NCI-H2029 (cell line): ENCODE results near the gene PRR35.
"Not testable (repeated sequence)": the region's sequence is repeated elsewhere in the genome, so short reads cannot be mapped to it uniquely, and the experiment has no call there.

Experiments
- DNase-seq: peaks from one replicate; lab custom pipeline; 2025; lab: John Stamatoyannopoulos, UW

PRR35 gene

DNA sequence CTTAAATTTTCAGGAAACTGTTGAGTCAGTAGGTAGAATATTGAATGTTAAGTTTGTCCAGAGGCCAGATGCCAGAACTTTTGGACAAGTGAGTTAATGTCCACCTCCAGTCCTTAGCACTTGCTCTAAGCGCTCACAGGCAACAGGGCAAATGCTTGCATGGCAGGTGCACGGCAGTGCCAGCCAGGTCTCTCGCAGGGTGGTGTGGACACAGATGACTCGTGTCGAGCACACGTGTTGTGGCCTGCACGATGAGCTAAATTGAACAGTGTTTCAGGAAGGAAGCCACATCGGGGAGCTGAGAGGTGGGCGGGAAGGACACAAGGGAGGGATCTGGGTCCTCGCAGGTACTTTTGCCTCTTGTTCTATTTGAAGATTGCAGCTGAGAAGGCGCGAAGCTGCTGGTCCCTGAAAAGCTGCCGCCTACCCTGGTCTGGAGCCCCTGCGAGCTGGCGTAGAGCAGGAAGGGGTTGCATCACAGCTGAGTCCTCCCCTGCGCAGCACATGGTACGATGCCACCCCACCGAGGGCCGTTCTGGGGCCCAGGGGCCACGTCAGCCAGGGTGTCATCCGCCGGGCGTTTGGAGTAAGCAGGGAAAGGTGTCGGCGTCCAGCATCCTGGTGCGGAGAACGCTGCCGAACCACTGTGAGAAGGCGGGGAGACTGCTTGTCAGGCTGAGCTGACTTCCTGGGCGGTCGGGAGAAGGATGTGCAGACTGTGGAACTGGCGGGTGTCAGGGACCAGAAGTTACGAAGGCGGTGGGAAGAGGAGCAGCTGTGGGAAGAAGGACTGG, 35.9 kb downstream of the PRR35 start:
- no peak for DNase-seq

DNA sequence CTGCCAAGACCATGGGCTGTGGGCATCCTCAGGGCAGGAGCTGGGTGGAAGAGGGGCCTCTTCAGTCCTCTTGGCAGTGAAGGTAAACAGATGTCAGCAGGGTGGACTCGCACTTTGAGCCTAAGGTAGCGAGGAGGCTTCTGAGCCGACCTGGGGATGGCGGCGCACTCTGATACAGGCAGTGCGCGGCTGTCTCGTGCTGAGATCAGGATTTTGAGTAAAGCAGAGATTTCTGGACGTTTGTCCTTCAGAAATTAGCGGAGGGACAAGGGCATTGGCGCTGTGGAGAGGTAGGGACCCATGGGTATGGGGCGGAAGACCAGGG, 36.5 kb downstream of the PRR35 start:
- no peak for DNase-seq

DNA sequence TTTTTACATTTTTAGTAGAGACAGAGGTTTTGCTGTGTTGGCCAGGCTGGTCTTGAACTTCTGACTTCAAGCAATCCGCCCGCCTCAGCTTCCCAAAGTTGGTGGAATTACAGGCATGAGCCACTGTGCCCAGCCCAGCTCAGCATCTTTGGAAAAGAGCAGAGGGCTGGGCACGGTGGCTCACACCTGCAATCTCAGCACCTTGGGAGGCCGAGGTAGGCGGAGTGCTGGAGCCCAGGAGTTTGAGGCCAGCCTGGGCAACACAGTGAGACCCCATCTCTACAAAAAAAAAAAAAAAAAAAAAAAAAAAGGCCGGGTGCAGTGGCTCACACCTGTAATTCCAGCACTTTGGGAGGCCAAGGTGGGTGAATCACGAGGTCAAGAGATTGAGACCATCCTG, 37.5 kb downstream of the PRR35 start:
- DNase-seq = not testable (repeated sequence)

DNA sequence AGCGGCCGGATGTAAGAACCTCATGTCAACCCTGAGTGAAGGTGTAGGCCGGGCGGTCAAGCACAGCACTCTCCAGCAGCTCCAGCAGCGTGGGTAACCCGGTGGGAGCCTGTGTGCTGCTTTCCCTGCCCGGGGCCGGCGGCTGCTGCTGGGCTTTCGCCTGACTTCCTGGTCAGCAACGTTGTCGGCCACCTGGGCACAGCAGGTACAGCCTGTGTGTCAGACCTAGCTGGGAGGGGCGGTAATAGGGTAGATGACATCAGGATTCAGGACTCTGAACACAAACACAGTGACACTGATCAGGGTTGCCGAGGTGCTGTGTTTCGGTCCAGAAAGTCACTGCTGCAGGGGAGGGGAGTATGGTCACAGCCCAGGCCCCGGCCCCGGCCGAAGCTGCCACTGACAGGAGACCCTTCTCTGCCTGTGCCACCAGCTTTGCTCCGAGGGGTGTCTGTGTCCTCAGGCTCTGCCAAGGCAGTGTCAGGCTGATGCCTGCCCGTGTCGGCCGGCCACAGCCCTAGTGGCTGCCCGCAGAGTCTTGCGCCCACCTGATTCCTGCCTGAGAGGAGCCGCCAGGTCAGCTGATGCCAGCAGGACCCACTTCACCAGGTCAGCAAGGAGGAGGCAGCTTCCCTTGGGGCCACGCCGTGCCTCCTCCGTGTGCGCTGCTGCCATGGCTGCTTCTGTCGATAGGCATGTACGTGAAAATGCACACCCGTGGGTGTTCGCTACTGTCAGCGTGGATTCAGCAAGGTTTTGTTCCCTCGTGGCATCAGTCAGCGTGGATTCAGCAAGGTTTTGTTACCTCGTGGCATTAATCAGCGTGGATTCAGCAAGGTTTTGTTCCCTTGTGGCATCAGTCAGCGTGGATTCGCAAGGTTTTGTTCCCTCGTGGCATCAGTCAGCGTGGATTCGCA, 38.9 kb downstream of the PRR35 start:
- no peak for DNase-seq

DNA sequence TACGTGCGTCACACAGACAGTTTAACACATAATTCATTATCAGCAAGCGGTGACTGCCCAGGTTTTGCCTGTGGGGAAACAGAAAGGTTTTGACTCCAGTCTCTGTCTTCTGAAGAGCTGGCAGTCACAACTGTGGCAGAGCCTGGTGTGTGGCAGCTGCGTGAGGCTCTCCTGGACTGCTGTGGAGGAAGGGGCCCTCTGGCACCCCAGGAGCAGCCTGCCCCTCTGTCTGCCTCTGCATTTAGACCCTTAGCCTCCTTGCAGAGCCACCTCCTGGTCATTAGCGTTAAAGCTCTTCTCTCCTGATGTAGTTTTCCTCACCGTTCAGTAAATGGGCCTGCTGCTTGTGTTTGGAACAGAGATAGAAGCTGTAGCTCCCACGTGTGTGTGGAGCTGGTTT, 40.6 kb downstream of the PRR35 start:
- no peak for DNase-seq

DNA sequence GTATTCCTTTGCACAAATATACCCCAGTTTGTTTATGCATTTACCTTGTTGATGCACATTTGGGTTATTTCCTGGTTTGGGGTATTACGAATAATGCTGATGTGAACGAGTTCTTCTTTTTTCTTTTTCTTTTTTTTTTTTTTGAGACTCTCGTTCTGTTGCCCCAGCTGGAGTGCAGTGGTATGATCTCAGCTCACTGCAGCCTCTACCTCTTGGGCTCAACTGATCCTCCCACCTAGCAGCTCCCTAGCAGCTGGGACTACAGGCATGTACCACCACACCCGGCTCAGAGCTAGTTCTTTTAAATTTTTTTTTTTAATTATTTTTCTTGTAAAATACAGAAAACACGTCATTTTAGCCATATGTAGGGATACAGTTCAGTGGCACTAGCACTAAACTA, 43.7 kb downstream of the PRR35 start:
- no peak for DNase-seq

DNA sequence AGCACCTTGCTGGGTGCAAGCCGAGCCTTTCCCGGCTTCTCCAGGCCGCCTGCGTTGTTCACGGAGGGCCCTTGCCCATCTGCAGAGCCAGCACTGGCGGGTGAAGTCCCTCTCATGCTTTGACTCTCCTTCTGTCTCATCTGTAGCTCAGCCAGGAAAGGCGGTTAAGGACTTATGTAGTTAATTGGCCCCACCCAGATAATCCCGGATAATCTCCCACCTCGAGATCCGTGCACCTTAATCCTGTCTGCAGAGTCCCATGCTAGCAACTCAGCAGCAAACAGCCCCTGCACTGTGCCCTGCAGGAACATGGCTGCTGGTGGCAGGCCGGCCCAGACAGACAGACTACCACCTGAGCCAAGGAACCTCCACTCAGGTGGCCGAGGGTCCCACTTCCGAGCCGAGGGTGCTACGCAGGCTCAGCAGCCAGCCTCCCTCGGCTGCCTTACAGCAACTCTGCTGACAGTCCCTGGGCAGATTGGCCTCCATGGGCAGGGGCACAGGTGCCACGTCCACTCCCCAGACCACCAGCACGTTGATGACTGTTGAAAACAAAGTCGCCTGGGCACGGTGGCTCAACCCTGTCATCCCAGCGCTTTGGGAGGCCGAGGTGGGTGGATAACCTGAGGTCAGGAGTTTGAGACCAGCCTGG, 46.6 kb downstream of the PRR35 start:
- no peak for DNase-seq

DNA sequence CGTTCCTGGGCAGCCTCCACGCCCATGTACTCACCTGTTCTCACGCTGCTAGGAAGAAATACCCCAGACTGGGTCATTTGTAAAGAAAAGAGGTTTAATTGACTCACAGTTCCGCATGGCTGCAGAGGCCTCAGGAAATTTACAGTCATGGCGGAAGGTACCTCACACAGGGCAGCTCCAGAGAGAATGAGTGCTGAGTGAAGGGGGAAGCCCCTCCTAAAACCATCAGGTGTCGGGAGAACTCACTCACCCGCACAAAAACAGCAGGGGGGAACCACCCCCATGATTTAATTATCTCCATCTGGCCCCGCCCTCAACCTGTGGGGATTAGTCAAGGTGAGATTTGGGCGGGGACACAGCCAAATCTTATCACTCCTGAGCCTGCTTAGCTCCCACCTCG, 47.8 kb downstream of the PRR35 start:
- DNase-seq = no peak

DNA sequence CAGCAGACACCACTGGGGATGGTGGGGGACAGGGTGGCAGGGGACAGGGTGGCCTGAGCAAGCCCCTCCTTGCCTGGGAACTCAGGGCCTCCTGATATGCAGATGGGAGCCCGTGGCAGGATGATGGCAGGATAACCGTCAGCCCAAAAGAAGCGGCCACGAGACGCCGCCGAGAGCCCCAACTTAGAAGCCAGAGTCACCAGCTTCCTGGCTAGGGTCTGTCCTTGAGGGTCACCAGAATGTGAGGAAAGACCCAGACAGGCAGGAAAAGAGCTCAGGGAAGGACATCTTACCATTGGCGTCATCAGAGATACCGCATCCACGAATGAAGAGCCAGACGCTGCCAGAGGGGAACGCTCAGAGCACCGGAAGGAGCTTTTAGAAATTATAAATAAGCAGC, 49.1 kb downstream of the PRR35 start:
- no peak for DNase-seq

DNA sequence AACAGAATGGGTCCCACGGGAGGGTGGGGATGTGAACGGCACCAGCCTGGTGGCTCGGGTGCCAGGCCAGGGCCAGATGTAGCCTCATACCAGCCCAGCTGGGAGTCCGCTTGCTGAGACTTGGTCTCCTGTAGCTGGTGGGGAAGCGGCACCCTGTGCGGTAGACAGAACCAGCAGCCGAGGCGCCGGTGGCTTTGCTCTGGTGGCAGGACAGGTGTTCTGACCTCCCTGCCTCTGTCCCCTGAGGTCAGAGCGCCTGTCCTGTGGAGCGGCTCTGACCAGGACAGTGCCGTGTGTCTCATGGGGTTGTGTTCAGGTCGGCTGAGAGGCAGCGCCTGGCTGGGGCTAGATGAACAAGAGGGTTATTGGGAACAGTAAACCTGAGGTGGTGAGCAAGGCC, 49.8 kb downstream of the PRR35 start:
- DNase-seq = no peak

DNA sequence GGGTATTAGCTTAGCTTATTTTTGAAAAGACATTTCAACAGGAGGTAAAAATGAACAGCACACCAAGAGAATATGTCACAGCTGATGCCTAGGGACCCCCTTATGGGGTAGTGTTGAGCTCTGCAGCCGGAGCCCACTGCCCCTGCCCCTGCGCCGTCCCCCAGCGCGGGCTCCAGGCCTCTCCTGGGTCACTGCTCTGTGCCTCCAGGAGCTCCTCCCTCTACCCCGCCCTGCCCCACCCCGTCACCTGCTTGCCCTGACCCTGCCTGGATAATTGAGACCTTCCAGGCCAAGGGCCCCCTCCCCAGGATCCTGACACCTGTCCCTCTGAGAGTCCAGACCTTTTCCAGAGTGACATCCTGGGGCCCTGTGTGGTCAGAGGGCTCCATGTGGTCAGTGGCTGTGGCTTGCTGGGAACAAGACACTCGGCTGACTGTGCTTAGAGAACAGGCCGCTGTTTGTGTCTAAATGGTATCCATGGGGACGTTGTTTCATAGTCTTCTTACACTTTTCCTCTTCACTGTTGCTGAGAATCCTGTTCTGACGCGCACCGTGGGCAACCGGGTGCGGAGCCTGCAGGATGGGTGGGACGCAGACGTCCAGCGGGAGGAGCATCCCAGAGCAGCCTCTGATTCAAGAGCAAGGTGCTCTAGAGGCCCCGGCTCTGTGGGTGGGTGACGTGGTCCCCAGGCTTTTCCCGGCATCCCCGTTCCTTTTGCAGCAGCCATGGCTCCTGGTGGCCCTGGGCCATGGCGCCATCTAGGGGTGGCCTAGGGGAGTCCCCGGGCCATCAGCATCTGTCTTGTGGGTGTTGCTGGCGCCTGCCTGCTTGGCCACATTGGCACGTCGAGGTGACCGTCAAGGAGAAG, 50.6 kb downstream of the PRR35 start:
- peak; percentile 24 for DNase-seq

DNA sequence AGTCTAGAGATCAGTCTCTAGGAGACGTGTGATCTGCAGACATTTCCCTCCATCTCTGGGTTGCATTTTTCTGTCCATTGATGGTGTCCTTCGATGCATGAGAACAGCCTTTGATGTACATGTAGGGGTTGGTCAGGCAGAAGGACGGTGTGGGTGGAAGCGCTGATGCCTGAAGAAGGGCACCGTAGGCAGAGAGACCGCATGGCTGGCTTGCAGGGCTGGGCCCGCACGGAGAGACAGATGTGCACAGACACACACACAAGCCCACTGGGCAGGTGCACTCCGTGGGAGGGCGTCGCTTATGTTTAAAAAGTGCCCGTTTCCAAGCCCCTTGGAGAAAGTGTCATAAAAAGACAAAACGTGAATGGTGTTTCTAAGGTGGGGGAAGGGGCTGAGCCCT, 54.9 kb downstream of the PRR35 start:
- no peak for DNase-seq
